GM21576 (cell line): ENCODE measurements around the gene SORL1.
"Not testable (repeated sequence)": the region's sequence is repeated elsewhere in the genome, so short reads cannot be mapped to it uniquely, and the experiment has no call there.

Experiments
- ATAC-seq: cut with Tn5 transposase; IDR thresholded peaks from one replicate; pipeline ENCODE4 v1.9.1; 2021; ENCODE audit warnings: mild to moderate bottlenecking, moderate library complexity; ENCODE audit not compliant: unreplicated experiment

Gene SORL1

GRCh38 chr11:121611242-121611641 is 159.1 kb downstream of the SORL1 start:
- ATAC-seq, result no peak

DNA sequence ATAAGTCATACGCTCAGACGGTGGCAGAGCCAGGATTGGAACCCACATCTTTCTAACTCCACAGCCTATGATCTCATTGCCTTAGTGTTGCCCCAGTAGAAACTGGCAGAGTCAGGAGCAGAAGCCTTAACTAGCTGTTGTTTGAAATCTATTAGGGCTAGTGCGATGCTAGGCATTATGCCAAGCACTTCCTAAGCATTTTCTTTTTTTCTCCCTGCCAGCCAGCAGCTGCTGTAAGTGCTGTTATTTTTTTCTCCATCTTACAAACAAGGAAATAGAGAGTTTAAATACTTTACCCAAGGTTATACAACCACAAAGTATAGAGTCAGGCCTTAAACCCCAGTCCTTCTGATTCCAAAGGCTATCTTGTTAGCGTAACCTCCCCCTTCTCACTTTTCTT is 161.6 kb downstream of the SORL1 start:
- ATAC-seq, result no peak

- no peak for ATAC-seq
These were observed 162.6 kb downstream of the SORL1 start for GRCh38 chr11:121614636-121615240.

DNA sequence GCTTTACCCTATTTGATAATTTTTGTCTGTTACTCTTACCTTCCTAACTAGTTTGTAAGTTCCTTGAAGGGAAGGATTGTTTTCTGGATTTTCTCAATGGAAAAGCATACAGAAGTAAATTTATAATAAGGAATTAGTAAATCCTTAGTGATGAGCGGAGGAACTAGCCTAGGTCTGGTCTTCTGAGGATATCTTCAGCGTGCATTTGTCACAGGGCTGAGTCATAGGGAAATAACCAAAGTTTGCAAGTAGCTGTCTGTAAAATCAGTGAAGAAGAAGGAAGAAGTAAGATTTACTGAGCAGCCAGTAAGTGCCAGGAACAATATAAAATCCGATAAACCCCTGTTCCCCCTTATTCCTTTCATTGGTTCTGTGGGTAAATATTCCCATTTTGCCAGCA is 163.4 kb downstream of the SORL1 start:
- no peak for ATAC-seq

GRCh38 chr11:121618516-121618915 is 166.4 kb downstream of the SORL1 start:
- no peak for ATAC-seq

GRCh38 chr11:121625777-121626506 is 173.8 kb downstream of the SORL1 start:
- no peak for ATAC-seq

DNA sequence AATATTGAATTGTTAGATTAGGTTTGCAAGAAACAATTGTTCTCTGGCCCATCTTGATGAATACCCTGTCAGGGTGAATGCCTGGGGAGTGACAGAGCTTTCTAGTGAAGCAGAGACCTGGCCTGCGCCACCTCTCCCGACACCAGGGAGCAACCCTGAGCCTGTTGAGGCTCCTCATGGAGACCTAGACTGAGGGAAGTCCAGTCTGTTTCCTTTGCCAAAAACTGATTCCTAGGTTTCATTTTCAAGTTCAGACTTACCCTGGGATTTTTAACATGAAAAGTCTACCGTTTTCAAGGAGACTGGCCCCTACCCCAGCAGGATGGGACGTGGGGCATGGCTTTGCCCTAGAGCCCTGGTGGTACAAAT is 174.4 kb downstream of the SORL1 start:
- ATAC-seq, result no peak

DNA sequence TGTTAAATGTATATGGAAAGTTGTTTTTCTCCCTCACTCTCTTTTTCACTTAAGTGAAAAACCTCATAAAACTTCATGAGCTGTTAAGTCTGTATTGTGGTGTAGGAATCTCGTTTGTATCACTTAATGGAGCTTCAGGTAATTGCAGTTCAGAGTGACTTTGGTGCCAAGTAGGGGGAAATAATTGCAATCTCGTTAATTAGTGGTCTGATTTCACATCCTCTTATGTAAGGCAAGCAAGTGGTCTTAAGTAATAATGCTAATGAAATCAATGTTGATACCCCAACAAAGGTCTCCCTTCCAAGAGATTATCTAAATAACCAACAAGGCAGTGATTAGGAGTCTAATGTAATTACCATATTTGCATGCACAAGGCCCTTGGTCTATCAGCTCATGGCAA is 174.9 kb downstream of the SORL1 start:
- no peak for ATAC-seq

DNA sequence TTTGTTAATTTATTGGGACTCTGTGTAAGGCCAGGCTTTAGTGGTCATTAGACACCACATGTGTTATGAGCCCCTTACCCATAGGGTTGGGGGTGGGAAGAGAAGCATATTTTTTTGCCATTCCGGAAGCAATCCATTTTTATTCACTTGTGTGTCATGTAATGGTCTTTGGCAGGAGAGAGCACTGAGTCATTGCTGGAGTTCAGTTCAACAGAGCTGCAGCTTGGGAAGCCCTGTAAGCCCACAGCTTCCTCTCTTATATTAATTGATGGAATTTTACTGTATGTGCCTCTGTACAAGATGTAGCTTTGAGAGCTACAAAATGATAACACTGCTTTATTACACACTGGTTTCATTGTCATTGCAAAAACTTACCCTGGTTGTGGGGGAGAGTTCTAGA is 177.9 kb downstream of the SORL1 start:
- ATAC-seq, result no peak

DNA sequence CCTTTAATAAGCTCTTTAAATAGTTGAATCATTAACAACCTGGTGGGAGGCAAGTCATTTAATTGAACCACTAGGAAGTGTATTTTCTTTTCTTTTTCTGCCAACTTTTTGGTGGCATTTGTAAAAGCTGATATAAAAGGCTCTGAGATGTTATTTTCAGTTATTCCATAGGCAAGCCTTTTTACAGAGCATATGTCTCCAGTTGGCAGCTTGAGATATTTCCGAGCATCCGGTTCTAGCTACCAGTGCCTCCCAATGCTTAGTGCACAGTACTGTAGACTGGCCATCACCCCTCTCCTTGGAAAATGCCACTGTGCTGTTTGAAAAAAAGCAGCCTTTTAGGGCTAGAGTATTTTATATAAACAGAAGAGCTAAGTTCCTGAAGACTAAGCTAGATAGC is 179.3 kb downstream of the SORL1 start:
- no peak for ATAC-seq

DNA sequence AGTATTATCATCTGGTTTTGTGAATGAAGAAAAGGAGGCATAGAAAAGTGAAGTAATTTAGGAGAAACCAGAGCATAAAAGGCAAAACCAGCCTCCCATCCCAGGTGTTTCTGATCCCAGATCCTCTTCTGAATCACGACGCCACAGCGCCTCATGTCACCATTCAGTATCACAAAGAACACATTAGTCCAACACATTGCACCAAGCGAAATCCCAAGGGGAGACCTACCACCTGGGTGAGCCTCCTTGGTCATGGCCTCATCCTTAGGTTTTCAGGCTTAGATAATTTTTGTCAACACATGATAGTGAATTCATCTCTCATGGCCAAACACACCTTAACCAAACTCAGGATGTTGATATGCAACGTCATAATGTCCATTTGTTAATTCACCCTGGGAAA is 182.2 kb downstream of the SORL1 start:
- no peak for ATAC-seq

- ATAC-seq, result no peak
These were observed 182.8 kb downstream of the SORL1 start for GRCh38 chr11:121634889-121635288.

- no peak for ATAC-seq
These were observed 184.1 kb downstream of the SORL1 start for GRCh38 chr11:121636081-121636799.

- no peak for ATAC-seq
These were observed 184.7 kb downstream of the SORL1 start for GRCh38 chr11:121636800-121637176.

DNA sequence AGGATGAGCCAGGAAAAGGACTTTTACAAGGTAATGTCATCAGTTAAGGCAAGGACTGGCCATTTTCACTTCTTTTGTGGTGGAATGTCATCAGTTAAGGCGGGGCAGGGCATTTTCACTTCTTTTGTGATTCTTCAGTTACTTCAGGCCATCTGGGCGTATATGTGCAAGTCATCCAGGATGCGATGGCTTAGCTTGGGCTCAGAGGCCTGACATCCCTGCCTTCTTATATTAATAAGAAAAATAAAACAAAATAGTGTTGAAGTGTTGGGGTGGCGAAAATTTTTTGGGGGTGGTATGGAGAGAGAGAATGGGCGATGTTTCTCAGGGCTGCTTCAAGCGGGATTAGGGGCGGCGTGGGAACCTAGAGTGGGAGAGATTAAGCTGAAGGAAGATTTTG is 185.5 kb downstream of the SORL1 start:
- not testable (repeated sequence) for ATAC-seq

DNA sequence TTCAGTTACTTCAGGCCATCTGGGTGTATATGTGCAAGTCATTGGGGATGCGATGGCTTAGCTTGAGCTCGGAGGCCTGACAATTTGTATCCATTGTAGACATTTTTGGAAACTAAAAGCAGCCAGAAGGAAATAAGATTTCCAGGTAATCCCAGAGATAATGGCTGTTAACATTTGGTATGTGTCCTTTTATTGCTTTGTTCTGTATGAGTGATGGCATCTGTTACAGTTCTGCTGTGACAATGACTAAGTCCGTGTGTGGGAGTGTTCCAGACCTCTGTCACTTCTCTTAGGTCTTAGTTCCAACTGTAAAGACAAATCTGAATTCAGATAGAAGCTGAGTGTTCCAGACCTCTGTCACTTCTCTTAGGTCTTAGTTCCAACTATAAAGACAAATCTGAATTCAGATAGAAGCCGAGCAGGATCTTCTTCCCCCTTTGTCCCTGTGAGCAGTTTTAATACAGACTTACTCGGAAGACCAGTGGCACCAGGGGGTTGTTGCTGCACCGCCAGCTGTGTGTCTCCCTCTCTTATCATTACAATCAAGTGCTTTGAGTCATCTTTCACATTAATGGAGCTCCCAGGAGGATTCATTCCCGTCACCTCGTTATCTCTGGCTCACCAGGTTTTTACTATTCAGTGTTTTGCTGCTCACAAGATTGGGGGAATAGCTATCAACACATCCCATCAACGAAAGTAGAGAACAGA is 191.5 kb downstream of the SORL1 start:
- no peak for ATAC-seq

DNA sequence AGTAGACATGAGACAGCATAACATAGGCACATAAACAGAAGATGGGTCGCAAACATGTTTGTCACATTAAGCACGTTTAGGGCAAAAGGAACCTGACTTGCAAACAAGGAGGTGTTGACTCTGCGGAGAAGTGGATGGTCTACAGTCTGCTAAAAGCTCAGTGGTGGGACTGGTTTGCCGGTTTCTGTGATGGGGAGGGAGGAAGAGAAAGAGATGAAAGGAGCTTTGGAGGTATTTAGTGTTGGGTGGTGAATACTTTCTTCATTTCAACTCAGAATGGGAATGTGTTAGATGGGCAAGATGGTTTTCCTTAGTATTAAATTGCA is 192.0 kb downstream of the SORL1 start:
- no peak for ATAC-seq

DNA sequence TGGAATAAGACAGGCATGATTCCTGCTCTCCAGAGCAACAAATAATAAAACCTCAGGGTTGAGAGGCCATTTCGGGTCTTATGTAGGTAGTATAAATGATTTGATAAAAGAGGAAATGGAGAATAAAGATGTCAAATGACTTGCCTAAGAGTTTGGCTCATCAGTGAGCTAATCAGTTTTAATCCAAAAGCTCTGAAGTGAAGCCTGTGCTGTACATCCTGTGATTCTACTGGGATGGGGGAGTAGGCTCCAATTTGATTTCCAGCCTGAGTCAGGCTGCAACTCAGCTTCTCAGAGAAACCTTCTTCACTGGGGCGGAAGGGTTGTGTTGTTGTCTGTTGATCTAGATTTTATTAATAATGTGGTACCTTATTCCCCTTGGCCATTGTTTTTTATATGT is 192.9 kb downstream of the SORL1 start:
- ATAC-seq, result no peak

GRCh38 chr11:121645596-121645995 is 193.5 kb downstream of the SORL1 start:
- no peak for ATAC-seq

DNA sequence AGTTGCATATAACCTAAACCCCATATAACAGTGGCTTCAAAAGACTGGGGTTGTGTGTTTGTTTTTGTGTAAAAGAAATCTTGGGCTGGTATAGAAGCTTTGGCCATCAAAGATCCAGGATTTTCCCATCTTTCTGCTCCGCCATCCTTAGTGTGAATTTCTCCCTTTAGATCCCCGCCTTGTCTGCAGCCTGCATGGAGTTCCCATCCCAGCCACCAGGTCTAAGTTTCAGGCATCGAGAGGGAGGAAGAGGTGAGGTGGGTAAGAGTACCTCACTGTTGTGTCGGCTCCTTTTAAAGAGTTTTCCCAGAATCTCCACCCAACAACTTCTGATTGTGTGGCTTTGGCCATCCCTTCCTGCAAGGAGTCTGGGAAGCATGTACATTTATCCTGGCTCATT is 196.2 kb downstream of the SORL1 start:
- ATAC-seq, result no peak

- ATAC-seq, result no peak
These were observed 197.7 kb downstream of the SORL1 start for GRCh38 chr11:121649798-121650197.
